ENCODE measurements around the gene UNC50. TPM values are rescaled to one million over a fixed set of nuclear protein-coding genes. Genes with fewer than 3 reads are reported as not detected.

The UNC50 gene
- total RNA-seq, 1 donor: 36.2 TPM

- peaks cover 2% of the 10 kb centered on the region for H3K79me2 ChIP-seq (ENCODE audit: insufficient read depth, low read length)
- H3K4me1 ChIP-seq (ENCODE audit: insufficient read depth, low read length): no peaks in the 10 kb centered on the region
- no peaks in the 10 kb centered on the region for H3K27me3 ChIP-seq (ENCODE audit: insufficient read depth, low read length)
- no peak for TF ChIP-seq CTCF (IDR thresholded peaks at IDR 0.05; ENCODE audit: extremely low read depth, low read depth, low read length)
- H3K36me3 ChIP-seq (ENCODE audit: insufficient read depth, low read length): peaks cover 53% of the 10 kb centered on the region
- H2AFZ ChIP-seq (ENCODE audit: low read length): no peak overlapping the region
- H3K4me2 ChIP-seq (ENCODE audit: insufficient read depth, low read length): no peak overlapping the region
- H3K9me3 ChIP-seq (ENCODE audit: low read depth, low read length): no peaks in the 10 kb centered on the region
- no peak overlapping the region for H3K4me3 ChIP-seq (ENCODE audit: insufficient read depth, low read length)
- no peak for DNase-seq (ENCODE audit: insufficient read length, low spot score, missing footprints)
- no peak overlapping the region for H3K27ac ChIP-seq (ENCODE audit: low read depth, low read length)
- peaks cover 11% of the 10 kb centered on the region for H4K20me1 ChIP-seq (ENCODE audit: insufficient read depth, low read length)
Measured at GRCh38 chr2:98617149-98617548, 8.8 kb downstream of the UNC50 start.

GRCh38 chr2:98623657-98624056, 15.3 kb downstream of the UNC50 start:
- H3K9me3 ChIP-seq (ENCODE audit: low read depth, low read length): no peaks in the 10 kb centered on the region
- H3K4me2 ChIP-seq (ENCODE audit: insufficient read depth, low read length): no peak overlapping the region
- no peak overlapping the region for H3K4me3 ChIP-seq (ENCODE audit: insufficient read depth, low read length)
- no peaks in the 10 kb centered on the region for H3K4me1 ChIP-seq (ENCODE audit: insufficient read depth, low read length)
- no peak for TF ChIP-seq CTCF (IDR thresholded peaks at IDR 0.05; ENCODE audit: extremely low read depth, low read depth, low read length)
- no peak for DNase-seq (ENCODE audit: insufficient read length, low spot score, missing footprints)
- H2AFZ ChIP-seq (ENCODE audit: low read length): no peak overlapping the region
- no peak overlapping the region for H3K27ac ChIP-seq (ENCODE audit: low read depth, low read length)
- H3K79me2 ChIP-seq (ENCODE audit: insufficient read depth, low read length): no peaks in the 10 kb centered on the region
- no peaks in the 10 kb centered on the region for H4K20me1 ChIP-seq (ENCODE audit: insufficient read depth, low read length)
- H3K36me3 ChIP-seq (ENCODE audit: insufficient read depth, low read length): no peaks in the 10 kb centered on the region
- no peaks in the 10 kb centered on the region for H3K27me3 ChIP-seq (ENCODE audit: insufficient read depth, low read length)

- H3K4me3 ChIP-seq (ENCODE audit: insufficient read depth, low read length): no peak overlapping the region
Measured at GRCh38 chr2:98632351-98632750, 24.0 kb downstream of the UNC50 start.

More at GRCh38 chr2:98632351-98632750, 24.0 kb downstream of the UNC50 start:
- Histone ChIP-seq H3K79me2 (ENCODE audit: insufficient read depth, low read length) (no peaks in the 10 kb centered on the region), H4K20me1 (ENCODE audit: insufficient read depth, low read length) (no peaks in the 10 kb centered on the region), H3K27me3 (ENCODE audit: insufficient read depth, low read length) (peaks cover 4% of the 10 kb centered on the region), H3K4me2 (ENCODE audit: insufficient read depth, low read length) (no peak overlapping the region), H3K9me3 (ENCODE audit: low read depth, low read length) (no peaks in the 10 kb centered on the region), H3K36me3 (ENCODE audit: insufficient read depth, low read length) (no peaks in the 10 kb centered on the region), H3K27ac (ENCODE audit: low read depth, low read length) (no peak overlapping the region), H3K4me1 (ENCODE audit: insufficient read depth, low read length) (no peaks in the 10 kb centered on the region), H2AFZ (ENCODE audit: low read length) (no peak overlapping the region)
- peak; percentile 52 for DNase-seq (ENCODE audit: insufficient read length, low spot score, missing footprints)
- TF ChIP-seq CTCF (IDR thresholded peaks at IDR 0.05; ENCODE audit: extremely low read depth, low read depth, low read length): no peak
